Activated CD4-positive, alpha-beta T cell treated with anti-CD3 and anti-CD28 coated beads, Interleukin-2, Interleukin-6, amounts not matched to agents 100 ng/mL and 50 ng/mL, durations not matched to agents 16 hours and 8 hours (primary cell): ENCODE results near the gene LRRK2.
"Not testable (repeated sequence)": the region's sequence is repeated elsewhere in the genome, so short reads cannot be mapped to it uniquely, and the experiment has no call there.

ENCODE experiments used
- DNase-seq: peaks from one replicate; pipeline ENCODE4 v3.0.0-alpha.2; 2020

Gene LRRK2

DNA sequence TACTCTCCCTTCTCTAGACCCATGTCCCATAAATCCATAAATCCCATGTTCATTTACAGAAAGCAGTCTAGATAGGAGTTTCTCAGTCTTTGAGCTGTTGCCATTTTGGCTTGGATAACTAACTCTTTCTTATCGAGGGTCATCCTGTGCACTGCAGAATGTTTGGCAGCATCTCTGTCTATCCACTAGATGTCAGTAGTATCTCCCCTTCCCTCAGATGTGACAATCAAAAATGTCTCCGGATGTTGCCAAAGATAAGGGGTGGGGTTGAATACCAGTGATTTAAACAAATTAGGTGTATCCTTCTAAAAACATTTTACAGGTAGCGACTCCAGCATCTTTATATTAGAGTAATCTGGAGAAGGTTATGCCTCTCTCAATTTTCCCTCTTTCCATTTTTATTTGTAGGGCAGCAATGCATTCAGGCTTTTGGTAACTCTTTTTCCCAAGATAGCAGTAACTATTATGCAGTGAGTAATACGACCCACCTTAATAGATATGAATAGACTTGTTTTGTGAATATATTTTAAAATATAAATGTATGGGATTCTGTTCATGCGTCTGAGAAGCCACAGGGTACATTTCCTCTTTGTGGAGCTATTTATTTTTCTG is 100.7 kb downstream of the LRRK2 start:
- DNase-seq, result peak; percentile 38

DNA sequence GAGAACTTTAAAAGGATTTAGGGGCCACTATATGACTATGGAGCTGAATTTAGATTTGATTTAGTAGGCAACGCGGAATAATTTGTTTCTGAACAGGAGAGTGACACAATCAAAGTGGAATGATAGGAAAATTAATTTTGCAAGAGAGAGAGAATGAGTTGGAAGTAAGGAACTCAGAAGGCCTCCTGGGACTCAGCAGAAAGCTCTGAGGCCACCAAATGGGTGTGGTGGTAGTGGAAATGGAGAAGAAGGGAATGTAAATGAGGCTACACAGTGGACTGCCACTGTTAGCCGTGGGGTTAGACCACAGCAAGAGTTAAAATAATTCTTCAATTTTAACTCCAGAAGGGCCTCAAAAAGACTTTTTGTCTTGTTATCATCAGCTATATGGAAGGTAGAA is 102.7 kb downstream of the LRRK2 start:
- DNase-seq, result no peak

GRCh38 chr12:40330180-40330579 is 105.4 kb downstream of the LRRK2 start:
- DNase-seq, result no peak

GRCh38 chr12:40331886-40332285 is 107.1 kb downstream of the LRRK2 start:
- no peak for DNase-seq

DNA sequence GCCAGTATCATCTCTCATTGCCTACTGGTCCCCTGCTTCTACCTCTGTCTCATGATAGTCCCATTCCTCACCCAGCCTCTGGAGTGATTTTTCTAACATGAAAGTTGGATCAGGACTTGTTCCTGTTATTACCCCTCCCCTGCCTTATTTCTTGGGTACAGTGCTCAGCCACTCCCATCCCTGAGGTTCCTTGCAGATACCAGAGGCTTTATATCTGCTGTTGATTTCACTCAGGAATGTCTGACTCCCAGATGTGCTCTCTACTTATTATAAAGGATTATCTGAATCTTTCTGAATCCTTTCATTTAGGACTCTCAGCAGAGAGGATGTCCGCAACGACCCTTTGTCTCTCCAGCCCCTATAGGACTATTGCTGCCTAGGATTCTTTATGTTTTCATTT is 111.2 kb downstream of the LRRK2 start:
- DNase-seq, result no peak

DNA sequence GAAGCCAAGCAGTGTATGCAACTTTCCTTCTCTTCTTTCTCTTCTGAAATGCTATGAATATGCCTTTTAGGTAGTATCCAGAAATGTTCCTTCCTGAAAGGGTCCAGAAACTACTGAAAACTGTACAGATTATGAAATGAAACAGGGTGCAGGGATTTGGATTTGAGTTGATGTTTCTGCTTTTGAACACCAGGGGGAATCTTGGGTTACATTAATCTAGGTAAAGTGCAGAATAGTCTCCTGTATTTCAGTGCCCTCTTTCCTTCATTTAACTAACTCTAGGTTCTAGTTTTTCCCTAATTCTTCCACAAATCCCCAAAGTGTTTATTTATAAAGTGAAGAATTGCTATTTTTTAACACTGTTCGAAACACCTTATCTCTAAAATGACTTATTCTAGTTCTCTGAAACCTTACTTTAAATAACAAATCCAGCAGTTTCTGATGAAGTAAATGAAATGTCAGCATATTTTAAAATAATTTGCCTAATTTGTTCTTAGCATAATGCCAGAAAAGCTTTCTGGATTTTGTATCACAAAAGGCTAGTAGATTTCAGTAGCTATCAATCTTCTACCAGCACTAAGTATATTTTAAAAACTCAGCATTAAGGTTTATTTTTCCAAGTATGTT is 111.9 kb downstream of the LRRK2 start:
- no peak for DNase-seq

DNA sequence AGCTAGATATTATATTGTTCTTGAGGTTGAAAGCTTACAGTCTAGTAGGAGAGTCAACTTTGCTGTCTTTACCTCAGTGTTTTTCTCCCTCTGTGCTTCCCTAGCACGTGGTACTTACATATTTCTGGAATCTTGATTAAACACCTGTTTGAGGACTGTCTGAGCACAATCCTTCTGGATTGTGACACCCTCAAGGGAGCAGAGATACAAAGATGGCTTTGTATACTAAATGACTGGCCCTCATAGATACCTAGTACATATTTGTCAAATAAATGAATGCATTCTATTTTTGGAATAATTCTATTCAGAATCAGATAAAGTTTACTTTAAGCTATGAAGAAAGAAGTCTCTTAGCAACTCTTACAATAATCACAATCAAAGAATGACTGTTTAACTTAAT is 113.3 kb downstream of the LRRK2 start:
- DNase-seq, result no peak

DNA sequence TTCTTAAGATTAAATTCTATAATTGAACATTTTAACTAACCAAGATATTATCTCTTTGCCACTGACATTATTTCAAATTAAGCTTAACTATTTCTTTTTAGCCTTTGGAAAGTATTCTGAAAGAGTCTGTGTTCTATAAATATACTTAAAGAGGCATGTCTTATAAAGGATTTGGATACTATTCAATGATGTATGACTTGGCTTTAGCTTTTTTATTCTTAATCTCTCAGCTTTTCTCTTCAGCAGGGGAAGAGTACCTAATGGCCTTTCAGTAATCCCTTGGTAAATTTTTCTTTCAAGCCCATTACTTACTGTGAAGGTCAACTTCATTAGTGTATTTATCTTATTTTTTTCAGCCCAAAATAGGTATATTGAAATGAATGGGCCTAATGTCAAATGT is 113.8 kb downstream of the LRRK2 start:
- DNase-seq, result no peak

GRCh38 chr12:40342010-40342409 is 117.2 kb downstream of the LRRK2 start:
- no peak for DNase-seq

- DNase-seq, result no peak
Observed at GRCh38 chr12:40343124-40343523, 118.3 kb downstream of the LRRK2 start.

DNA sequence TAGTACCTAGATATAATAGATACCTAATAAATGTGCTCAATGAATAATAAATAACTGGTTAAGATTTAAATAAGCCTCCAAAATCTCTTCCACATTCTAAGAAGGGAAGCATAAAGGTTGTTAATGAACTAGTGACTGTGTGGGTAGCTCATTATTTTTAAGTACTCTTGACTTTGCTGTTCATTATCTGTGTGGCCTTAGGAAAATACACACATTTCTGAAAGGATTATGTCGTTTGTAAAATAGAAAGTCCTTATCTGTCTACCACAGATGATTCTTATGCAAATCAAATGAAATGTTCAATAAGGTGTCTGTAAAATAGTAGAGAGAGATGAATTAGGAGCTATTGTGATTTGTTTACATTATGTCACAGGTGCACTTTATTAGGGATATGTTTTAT is 119.5 kb downstream of the LRRK2 start:
- no peak for DNase-seq

DNA sequence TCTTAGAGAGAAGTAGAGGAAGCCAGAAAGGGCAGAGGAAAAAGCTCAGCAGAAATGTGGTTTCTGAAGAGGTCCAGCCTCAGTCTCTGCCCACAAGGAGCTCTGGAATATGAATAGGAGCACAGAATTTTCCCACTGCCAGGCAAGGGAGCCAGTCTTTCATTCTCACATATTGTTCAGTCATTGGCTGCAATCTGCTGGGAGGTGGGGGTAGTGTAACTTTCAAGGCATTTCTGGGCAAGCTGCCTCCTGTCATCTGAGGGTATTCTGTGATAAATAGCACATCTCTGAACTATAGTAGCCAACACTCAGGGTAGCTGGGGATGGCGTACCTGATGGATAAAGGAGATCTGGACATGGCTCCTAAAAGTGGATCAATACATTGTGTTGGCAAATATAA is 127.2 kb downstream of the LRRK2 start:
- DNase-seq, result no peak

- DNase-seq, result peak; percentile 5
Observed at GRCh38 chr12:40375076-40375475, 150.3 kb downstream of the LRRK2 start.

DNA sequence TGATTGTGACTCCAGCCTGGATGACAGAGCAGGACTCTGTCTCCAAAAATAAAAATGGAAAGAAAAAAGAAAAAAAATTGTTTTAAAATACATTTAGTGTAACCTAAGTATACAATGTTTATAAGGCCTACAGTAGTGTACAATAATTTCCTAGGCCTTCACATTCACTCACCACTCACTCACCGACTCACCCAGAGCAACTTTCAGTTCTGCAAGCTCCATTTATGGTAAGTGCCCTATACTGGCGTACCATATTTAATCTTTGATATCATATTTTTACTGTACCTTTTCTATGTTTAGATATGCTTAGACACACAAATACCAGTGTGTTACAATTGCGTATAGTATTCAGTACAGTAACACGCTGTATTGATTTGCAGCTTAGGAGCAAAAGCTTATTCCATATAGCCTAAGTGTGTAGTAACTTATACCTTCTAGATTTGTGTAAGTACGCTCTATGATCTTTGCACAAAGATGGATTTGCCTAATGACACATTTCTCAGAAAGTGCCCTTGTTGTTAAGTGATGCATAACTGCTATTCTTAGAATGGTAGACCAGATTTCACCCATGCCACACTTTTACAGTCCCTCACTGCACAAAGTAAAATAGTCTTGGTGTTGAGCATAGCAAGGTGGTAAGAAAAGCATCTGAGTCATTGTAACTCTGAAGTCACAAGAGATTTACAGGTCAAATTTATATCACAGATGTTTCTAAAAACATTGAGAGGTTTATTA is 151.9 kb downstream of the LRRK2 start:
- no peak for DNase-seq

GRCh38 chr12:40378691-40379090 is 153.9 kb downstream of the LRRK2 start:
- no peak for DNase-seq

DNA sequence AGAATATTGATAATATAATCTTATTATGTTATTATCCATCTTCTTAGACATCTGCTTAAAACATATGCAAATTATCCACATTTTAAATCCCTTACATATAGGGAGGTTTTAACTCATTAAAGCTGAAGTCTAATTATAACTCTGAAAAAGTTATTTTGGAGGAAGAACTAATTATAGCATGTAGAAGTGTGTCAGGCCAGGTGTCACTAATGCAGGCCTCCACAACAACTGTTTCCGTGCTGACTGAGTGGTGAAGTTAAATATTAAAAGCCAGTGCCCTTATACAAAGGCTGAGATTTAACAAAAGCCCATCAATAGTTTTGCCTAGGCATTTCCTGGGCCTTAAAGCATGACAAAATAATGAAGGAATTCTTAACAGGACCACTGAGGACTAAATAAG is 157.4 kb downstream of the LRRK2 start:
- no peak for DNase-seq

DNA sequence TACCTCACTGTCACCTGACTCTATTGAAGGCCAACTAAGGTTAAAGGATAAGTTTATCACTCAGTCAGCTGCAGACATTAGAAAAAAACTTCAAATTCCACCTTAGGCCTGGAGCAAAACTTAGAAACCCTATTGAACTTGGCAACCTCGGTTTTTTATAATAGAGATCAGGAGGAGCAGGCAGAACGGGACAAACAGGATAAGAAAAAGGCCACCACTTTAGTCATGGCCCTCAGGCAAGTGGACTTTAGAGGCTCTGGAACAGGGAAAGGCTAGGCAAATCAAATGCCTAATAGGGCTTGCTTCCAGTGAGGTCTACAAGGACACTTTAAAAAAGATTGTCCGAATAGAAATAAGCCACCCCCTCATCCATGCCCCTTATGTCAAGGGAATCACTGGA is 162.5 kb downstream of the LRRK2 start:
- DNase-seq, result not testable (repeated sequence)

DNA sequence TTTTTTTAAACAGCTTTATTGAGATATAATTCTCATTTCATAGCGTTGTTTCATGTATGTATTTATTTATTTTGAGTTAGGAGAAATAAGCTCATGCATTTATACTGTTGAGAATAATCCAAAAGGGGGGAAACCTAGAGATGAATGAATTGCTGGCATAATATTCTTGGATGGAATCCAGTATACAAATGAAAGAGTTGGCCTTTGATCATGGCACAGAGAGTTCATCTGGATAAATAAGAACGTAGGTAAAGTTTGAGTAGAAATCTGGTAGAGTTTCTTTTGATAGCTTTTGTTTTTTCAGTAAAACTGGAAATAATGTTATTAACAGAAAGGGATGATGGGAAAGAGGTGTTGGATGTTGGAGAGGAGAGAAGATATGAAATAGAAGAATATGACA is 166.2 kb downstream of the LRRK2 start:
- DNase-seq, result no peak

DNA sequence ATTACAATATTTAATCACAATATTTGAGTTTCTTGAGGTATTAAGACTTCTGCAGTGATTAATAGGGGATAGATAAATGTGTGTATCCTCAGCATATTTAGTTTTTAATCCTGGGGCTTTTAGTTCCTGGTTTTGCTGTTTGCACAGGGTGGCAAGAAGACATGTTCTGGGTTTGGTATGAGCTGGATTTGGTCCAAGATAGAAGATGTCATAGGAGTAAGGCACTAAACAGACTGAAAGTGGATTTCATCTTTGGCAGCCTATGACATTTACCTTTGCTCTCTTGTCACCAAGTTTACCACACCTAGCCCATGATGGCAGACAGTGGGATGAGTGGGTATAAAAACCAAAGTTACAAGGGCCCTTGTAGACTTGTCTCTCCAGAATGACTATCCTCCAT is 168.2 kb downstream of the LRRK2 start:
- DNase-seq, result no peak

- DNase-seq, result no peak
Observed at GRCh38 chr12:40399656-40400055, 174.9 kb downstream of the LRRK2 start.

DNA sequence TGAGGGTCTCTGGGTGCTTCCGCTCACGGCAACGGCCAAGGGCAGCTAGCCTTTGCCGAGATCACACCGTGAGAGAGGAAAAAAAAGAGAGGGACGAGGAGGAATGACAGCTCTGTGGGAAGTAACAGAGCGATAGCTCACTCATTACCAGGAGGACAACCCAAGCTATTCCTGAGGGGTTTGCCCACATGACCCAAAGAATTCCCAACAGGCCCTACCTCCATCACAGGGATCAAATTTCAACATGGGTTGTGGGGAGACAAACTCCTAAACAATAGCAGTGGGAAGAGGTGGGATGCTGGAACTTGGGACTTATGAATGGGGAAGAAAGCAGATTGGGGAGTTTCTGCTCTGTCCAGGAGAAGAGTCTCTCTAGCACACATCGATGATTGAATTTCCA is 180.6 kb downstream of the LRRK2 start:
- DNase-seq, result no peak
